Jurkat, Clone E6-1 (cell line): ENCODE data around the gene GNL1.
A peak's percentile ranks its signal among the peaks of the same experiment; 100 is the strongest.

Experiments used
- DNase-seq: peaks from one replicate; pipeline ENCODE4 v3.0.0-alpha.2; 2011; ENCODE audit warnings: low read depth, low spot score
- H3K4me3 ChIP-seq: 2 replicates; pipeline ENCODE4 v1.5.1; 2011; ENCODE audit warnings: mild to moderate bottlenecking, low read length, control low read depth, moderate library complexity

Gene GNL1

GRCh38 chr6:30571075-30571761, 14.9 kb upstream of the GNL1 start, which contains the start of gene ABCF1:
ABCF1 (plus strand) TSS chr6:30571442; CDS start chr6:30571488, 46 bp downstream.
- DNase-seq = peak; percentile 94
- H3K4me3 ChIP-seq = peak within 1 kb of the TSS; percentile 97

- no peak for DNase-seq
- H3K4me3 ChIP-seq = peak overlapping the region; percentile 97
Observed at GRCh38 chr6:30570740-30571074, 14.4 kb upstream of the GNL1 start.

- DNase-seq = no peak
Observed at GRCh38 chr6:30570263-30570662, 14.0 kb upstream of the GNL1 start.

GRCh38 chr6:30568245-30568644, 12.0 kb upstream of the GNL1 start:
- no peak for DNase-seq
- H3K4me3 ChIP-seq = no peak overlapping the region

More at GRCh38 chr6:30570263-30570662, 14.0 kb upstream of the GNL1 start:
- H3K4me3 ChIP-seq = peak overlapping the region; percentile 97

- no peak for DNase-seq
- H3K4me3 ChIP-seq = no peak overlapping the region
Observed at GRCh38 chr6:30565772-30566171, 9.5 kb upstream of the GNL1 start.

- H3K4me3 ChIP-seq = no peak overlapping the region
- DNase-seq = no peak
Observed at GRCh38 chr6:30564114-30564513, 7.8 kb upstream of the GNL1 start.

- DNase-seq = no peak
- H3K4me3 ChIP-seq = no peak overlapping the region
Observed at GRCh38 chr6:30562470-30563425, 6.5 kb upstream of the GNL1 start.

GRCh38 chr6:30560930-30561329, 4.6 kb upstream of the GNL1 start:
- no peak for DNase-seq
- H3K4me3 ChIP-seq = no peak overlapping the region

GRCh38 chr6:30557683-30557981, 1.3 kb upstream of the GNL1 start:
- DNase-seq = peak; percentile 50

GRCh38 chr6:30556906-30557682, 805 bp upstream of the GNL1 start, which contains the start of gene PRR3:
PRR3 (plus strand) TSS chr6:30557295; CDS start chr6:30557345, 50 bp downstream.
- DNase-seq = peak; percentile 90

More at GRCh38 chr6:30557683-30557981, 1.3 kb upstream of the GNL1 start:
- peak overlapping the region; percentile 92 for H3K4me3 ChIP-seq

GRCh38 chr6:30555816-30556065, 548 bp downstream of the GNL1 start:
- no peak for DNase-seq
- peak overlapping the region; percentile 92 for H3K4me3 ChIP-seq

More at GRCh38 chr6:30556906-30557682, 805 bp upstream of the GNL1 start, which contains the start of gene PRR3:
- H3K4me3 ChIP-seq = peak within 1 kb of the TSS; percentile 92

- no peak for DNase-seq
- H3K4me3 ChIP-seq = peak overlapping the region; percentile 92
Observed at GRCh38 chr6:30554962-30555815, 1.1 kb downstream of the GNL1 start.

- no peak overlapping the region for H3K4me3 ChIP-seq
- no peak for DNase-seq
Observed at GRCh38 chr6:30554404-30554803, 1.9 kb downstream of the GNL1 start.

- no peak overlapping the region for H3K4me3 ChIP-seq
- DNase-seq = no peak
Observed at GRCh38 chr6:30548375-30548774, 7.9 kb downstream of the GNL1 start.

GRCh38 chr6:30547454-30547853, 8.8 kb downstream of the GNL1 start:
- no peak for DNase-seq
- no peak overlapping the region for H3K4me3 ChIP-seq

GRCh38 chr6:30544666-30545272, 11.5 kb downstream of the GNL1 start:
- no peak overlapping the region for H3K4me3 ChIP-seq
- peak; percentile 46 for DNase-seq

- no peak for DNase-seq
- no peak overlapping the region for H3K4me3 ChIP-seq
Observed at GRCh38 chr6:30543821-30544220, 12.5 kb downstream of the GNL1 start.

GRCh38 chr6:30542915-30543314, 13.4 kb downstream of the GNL1 start:
- no peak for DNase-seq
- H3K4me3 ChIP-seq = no peak overlapping the region

GRCh38 chr6:30542404-30542725, 13.9 kb downstream of the GNL1 start:
- peak; percentile 19 for DNase-seq
- no peak overlapping the region for H3K4me3 ChIP-seq
